ENCODE measurements around the gene CCSER2. TPM values are rescaled to one million over a fixed set of nuclear protein-coding genes. Genes with fewer than 3 reads are reported as not detected.

Gene CCSER2
- total RNA-seq, 1 donor from 2014 or later, result 66.1 TPM

DNA sequence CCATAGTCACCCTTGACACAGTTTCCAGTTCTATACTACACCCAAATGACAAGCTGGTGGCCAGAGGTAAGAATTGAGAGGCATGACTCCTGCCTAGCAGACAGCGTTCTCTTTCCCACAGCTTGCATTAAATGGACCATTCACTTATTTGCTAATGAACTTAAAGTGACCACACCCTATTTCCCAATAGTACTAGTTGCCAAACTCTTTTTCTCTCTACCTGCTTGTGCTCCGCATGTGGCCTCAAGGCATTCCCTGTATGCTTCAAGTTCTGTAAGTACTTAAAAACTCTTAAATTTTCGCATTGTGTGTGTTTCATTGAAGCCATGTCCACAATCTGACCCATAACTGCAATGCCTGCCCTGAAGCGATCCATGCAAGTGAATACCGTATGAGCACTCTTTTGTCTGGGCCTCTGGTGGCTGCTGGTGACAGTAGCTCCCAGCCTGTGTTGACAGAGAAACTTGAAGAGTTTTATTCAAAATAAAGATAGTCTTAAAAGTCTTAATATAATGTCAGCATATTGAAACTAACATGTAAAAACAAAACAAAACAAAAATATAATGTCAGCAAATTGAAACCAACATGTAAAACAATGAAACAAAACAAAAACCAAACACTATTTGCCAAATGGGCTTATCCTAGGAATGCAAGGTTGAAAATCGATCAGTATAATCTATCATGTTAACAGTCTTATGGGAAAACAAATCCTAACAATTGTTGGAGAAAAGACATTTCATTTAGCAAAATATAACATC lies 73.6 kb downstream of the CCSER2 start:
- Histone ChIP-seq H3K27ac (no peak overlapping the region), H3K9me3 (no peaks in the 10 kb centered on the region), H3K27me3 (ENCODE audit: low read depth) (no peaks in the 10 kb centered on the region), H3K4me1 (peaks cover 26% of the 10 kb centered on the region), H3K4me3 (no peak overlapping the region), H3K36me3 (no peaks in the 10 kb centered on the region)
- DNase-seq (peak; percentile 44), ATAC-seq (peak; percentile 74 to 94)
- TF ChIP-seq, protein P1, sequence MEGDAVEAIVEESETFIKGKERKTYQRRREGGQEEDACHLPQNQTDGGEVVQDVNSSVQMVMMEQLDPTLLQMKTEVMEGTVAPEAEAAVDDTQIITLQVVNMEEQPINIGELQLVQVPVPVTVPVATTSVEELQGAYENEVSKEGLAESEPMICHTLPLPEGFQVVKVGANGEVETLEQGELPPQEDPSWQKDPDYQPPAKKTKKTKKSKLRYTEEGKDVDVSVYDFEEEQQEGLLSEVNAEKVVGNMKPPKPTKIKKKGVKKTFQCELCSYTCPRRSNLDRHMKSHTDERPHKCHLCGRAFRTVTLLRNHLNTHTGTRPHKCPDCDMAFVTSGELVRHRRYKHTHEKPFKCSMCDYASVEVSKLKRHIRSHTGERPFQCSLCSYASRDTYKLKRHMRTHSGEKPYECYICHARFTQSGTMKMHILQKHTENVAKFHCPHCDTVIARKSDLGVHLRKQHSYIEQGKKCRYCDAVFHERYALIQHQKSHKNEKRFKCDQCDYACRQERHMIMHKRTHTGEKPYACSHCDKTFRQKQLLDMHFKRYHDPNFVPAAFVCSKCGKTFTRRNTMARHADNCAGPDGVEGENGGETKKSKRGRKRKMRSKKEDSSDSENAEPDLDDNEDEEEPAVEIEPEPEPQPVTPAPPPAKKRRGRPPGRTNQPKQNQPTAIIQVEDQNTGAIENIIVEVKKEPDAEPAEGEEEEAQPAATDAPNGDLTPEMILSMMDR (IDR thresholded peaks at IDR 0.05), result no peak
- intact Hi-C loops (cut with DNase I), result no loop called here

GRCh38 chr10:84404783-84405182 lies 76.4 kb downstream of the CCSER2 start:
- intact Hi-C loops (cut with DNase I), result no loop called here
- ATAC-seq, result no peak
- TF ChIP-seq, protein P1 (IDR thresholded peaks at IDR 0.05), result no peak
- Histone ChIP-seq H3K4me1 (peaks cover 23% of the 10 kb centered on the region), H3K9me3 (no peaks in the 10 kb centered on the region), H3K36me3 (no peaks in the 10 kb centered on the region), H3K27ac (no peak overlapping the region), H3K27me3 (ENCODE audit: low read depth) (no peaks in the 10 kb centered on the region), H3K4me3 (no peak overlapping the region)
- no peak for DNase-seq

GRCh38 chr10:84405662-84406061 lies 77.3 kb downstream of the CCSER2 start:
- intact Hi-C loops (cut with DNase I), result no loop called here
- Histone ChIP-seq H3K36me3 (no peaks in the 10 kb centered on the region), H3K4me1 (peaks cover 23% of the 10 kb centered on the region), H3K4me3 (no peak overlapping the region), H3K27ac (no peak overlapping the region), H3K9me3 (no peaks in the 10 kb centered on the region), H3K27me3 (ENCODE audit: low read depth) (no peaks in the 10 kb centered on the region)
- ATAC-seq (no peak), DNase-seq (no peak)
- TF ChIP-seq, protein P1 (IDR thresholded peaks at IDR 0.05), result no peak

DNA sequence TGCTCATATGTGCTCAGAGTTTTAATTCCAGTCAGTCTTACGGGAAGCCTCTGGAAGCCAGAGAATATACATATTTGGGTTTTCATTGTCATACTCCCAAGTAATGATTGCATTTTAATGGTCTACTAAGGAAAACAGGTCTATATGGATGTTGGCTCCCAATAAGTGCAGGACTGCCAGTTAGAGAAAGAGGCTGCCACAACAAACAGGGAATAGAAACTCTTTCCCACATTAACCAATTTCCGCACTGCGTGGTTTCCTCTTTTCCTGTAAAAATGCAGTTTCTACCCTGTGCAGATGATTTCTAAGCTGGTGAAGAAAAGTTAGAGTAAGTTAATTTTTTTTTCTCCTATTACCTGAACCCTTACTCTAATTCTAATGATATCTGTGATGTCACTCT lies 78.2 kb downstream of the CCSER2 start:
- H3K27ac ChIP-seq, result no peak overlapping the region
- ATAC-seq (no peak), DNase-seq (no peak)
- H3K36me3 ChIP-seq, result no peaks in the 10 kb centered on the region
- TF ChIP-seq, protein P1 (IDR thresholded peaks at IDR 0.05), result no peak
- H3K9me3 ChIP-seq, result no peaks in the 10 kb centered on the region
- H3K4me3 ChIP-seq, result no peak overlapping the region
- H3K4me1 ChIP-seq, result peaks cover 17% of the 10 kb centered on the region
- no peaks in the 10 kb centered on the region for H3K27me3 ChIP-seq (ENCODE audit: low read depth)
- intact Hi-C loops (cut with DNase I), result no loop called here

- intact Hi-C loops (cut with DNase I), result no loop called here
Observed at GRCh38 chr10:84407388-84408049, 79.1 kb downstream of the CCSER2 start.

More at GRCh38 chr10:84407388-84408049, 79.1 kb downstream of the CCSER2 start:
- Histone ChIP-seq H3K9me3 (peaks cover 7% of the 10 kb centered on the region), H3K4me1 (peaks cover 12% of the 10 kb centered on the region), H3K27me3 (ENCODE audit: low read depth) (no peaks in the 10 kb centered on the region), H3K27ac (no peak overlapping the region), H3K4me3 (no peak overlapping the region), H3K36me3 (no peaks in the 10 kb centered on the region)
- ATAC-seq (no peak), DNase-seq (no peak)
- TF ChIP-seq, protein P1 (IDR thresholded peaks at IDR 0.05), result no peak
